ENCODE data around the gene CEND1. TPM values are rescaled to one million over a fixed set of nuclear protein-coding genes. Genes with fewer than 3 reads are reported as not detected.

CEND1 gene
- total and polyA plus RNA-seq, 2 of the 13 experiments (the other 11 are each of a cell fraction or from before 2014, with no cell fraction given): not detected

- TF ChIP-seq MXI1 (IDR thresholded peaks at IDR 0.05; ENCODE audit: borderline replicate concordance, low read depth, low read length) (peak; percentile 78; the same call in 2 of the 3 replicates), CERS6 (CRISPR knock-in tag; IDR thresholded peaks at IDR 0.05) (peak; percentile 57; the same call in 1 of the 2 replicates), CBFB (CRISPR knock-in tag; IDR thresholded peaks at IDR 0.05) (peak; percentile 83; the same call in 1 of the 2 replicates), ZNF251 (CRISPR knock-in tag; IDR thresholded peaks at IDR 0.05) (no peak), ATF7 (IDR thresholded peaks at IDR 0.05) (peak; percentile 96), ATF7 (CRISPR knock-in tag; IDR thresholded peaks at IDR 0.05) (peak; percentile 70), SIN3A (IDR thresholded peaks at IDR 0.05; ENCODE audit: borderline replicate concordance, low read depth, low read length) (peak; percentile 68; the same call in 1 of the 2 replicates), ESRRA (CRISPR knock-in tag; IDR thresholded peaks at IDR 0.05; ENCODE audit: low read depth) (peak; percentile 57; the same call in 1 of the 2 replicates), ZNF687 (CRISPR knock-in tag; IDR thresholded peaks at IDR 0.05) (peak; percentile 94), PHB2 (IDR thresholded peaks at IDR 0.05; ENCODE audit: partially characterized antibody) (no peak), STAT6 (CRISPR knock-in tag; IDR thresholded peaks at IDR 0.05; ENCODE audit: borderline replicate concordance) (peak; percentile 20; the same call in 1 of the 2 replicates), ZSCAN25 (CRISPR knock-in tag; IDR thresholded peaks at IDR 0.05) (peak; percentile 94), ZBTB4 (CRISPR knock-in tag; IDR thresholded peaks at IDR 0.05; ENCODE audit: borderline replicate concordance) (peak; percentile 65; the same call in 1 of the 2 replicates), ZNF629 (CRISPR knock-in tag; conservative IDR thresholded peaks at IDR 0.05) (peak; percentile 7; the same call in 1 of the 2 replicates), ZNF34 (CRISPR knock-in tag; IDR thresholded peaks at IDR 0.05; ENCODE audit: borderline replicate concordance) (peak; percentile 89), ZSCAN22 (CRISPR knock-in tag; IDR thresholded peaks at IDR 0.05) (no peak), ZNF776 (CRISPR knock-in tag; IDR thresholded peaks at IDR 0.05) (no peak; the same call in 1 of the 2 replicates), ZNF225 (CRISPR knock-in tag; IDR thresholded peaks at IDR 0.05) (peak; percentile 93)
These were observed 19.6 kb upstream of the CEND1 start, which contains the start of gene RPLP2 (continued) for GRCh38 chr11:809287-810039.

Measured in HepG2 (cell line).